ENCODE results near the gene ZNF613. TPM values are rescaled to one million over a fixed set of nuclear protein-coding genes. Genes with fewer than 3 reads are reported as not detected.

ZNF613 gene
- total RNA-seq, 4 donors from 2014 or later, result 1.0 to 12.0 (median 9.0) TPM

DNA sequence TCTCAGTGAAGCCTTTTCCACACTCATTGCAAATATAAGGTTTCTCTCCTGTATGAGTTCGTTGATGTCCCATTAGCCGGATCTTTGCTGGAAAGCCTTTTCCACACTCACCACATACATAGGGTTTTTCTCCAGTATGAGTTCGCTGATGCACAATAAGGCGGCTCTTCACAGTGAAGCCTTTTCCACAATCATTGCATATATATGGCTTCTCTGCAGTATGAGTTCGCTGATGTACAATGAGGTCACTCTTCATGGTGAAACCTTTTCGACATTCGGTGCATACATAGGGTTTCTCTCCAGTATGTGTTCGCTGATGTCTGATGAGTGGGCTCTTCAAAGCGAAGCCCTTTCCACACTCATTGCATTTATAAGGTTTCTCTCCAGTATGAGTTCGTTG is 66.2 kb downstream of the ZNF613 start:
- no peak for TF ChIP-seq CTCF (IDR thresholded peaks at IDR 0.05)
- no peak for TF ChIP-seq POLR2A (IDR thresholded peaks at IDR 0.05)
- Histone ChIP-seq H3K27me3 (no peaks in the 10 kb centered on the region), H3K4me3 (no peak overlapping the region), H3K36me3 (no peaks in the 10 kb centered on the region), H3K4me1 (no peaks in the 10 kb centered on the region), H3K27ac (no peak overlapping the region), H3K9me3 (peaks cover 0 to 69% of the 10 kb centered on the region in 2 donors)
- intact Hi-C loops (cut with DNase I; ENCODE audit: low total_unique reads), result no loop called here
- DNase-seq, result no peak

DNA sequence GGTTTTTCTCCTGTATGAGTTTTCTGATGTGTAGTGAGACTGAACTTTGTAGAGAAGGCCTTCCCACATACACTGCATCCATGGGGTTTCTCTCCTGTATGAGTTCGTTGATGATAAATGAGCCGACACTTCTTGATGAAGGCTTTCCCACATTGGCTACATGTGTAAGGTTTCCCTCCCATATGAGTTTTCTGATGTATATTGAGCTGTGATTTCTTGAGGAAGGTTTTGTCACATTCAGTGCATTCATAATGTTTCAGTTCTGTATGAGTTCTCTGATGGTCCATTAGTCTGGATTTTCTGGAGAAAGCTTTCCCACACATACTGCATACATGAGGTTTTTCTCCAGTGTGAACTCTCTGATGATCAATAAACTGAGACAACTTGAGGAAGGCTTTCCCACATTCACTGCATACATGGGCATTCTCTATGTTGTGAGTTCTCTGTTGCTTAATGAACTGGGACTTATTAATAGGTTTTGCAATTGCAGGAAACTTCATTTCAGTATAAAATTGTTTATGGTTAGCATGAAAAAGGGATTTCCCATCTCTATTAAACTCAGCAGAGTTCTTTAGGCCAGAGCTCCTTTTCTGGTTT is 66.9 kb downstream of the ZNF613 start:
- Histone ChIP-seq H3K27me3 (no peaks in the 10 kb centered on the region), H3K27ac (no peak overlapping the region), H3K36me3 (no peaks in the 10 kb centered on the region), H3K9me3 (peaks cover 0 to 76% of the 10 kb centered on the region in 2 donors), H3K4me3 (no peak overlapping the region), H3K4me1 (no peaks in the 10 kb centered on the region)
- TF ChIP-seq POLR2A (IDR thresholded peaks at IDR 0.05) (no peak), CTCF (IDR thresholded peaks at IDR 0.05) (no peak)
- DNase-seq, result no peak
- intact Hi-C loops (cut with DNase I; ENCODE audit: low total_unique reads), result no loop called here

Other genes starting within 250 kb of the ZNF613 start
- gene SPACA6, start 234.1 kb upstream of the ZNF613 start, total RNA-seq, result 100 to 1,000 TPM in 1 of 4 donors, 10 to 100 TPM in 2, 1 to 10 TPM in 1; 9.7 to 112 (median 22.5) TPM
- 1 to 10 TPM in 1 of 4 donors, under 1 TPM in 3; 0.29 to 2.0 (median 0.70) TPM for gene HAS1, start 203.5 kb upstream of the ZNF613 start, total RNA-seq
- gene FPR1, start 175.6 kb upstream of the ZNF613 start, total RNA-seq, result 10 to 100 TPM in 1 of 4 donors, 1 to 10 TPM in 2, under 1 TPM in 1; 0.51 to 58.2 (median 2.1) TPM
- gene FPR2, start 166.3 kb upstream of the ZNF613 start, total RNA-seq, result under 1 TPM in 2 of 4 donors, not detected in 2; 0.58 to 0.76 TPM
- 1 to 10 TPM in 3 of 4 donors, not detected in 1; 1.2 to 5.6 (median 1.8) TPM for gene FPR3, start 132.3 kb upstream of the ZNF613 start, total RNA-seq
- gene ZNF577, start 39.5 kb upstream of the ZNF613 start, total RNA-seq, result 10 to 100 TPM; 20.6 to 31.2 (median 25.1) TPM
- gene ZNF649, start 22.5 kb upstream of the ZNF613 start, total RNA-seq, result 10 to 100 TPM in 2 of 4 donors, 1 to 10 TPM in 2; 3.1 to 36.4 (median 14.6) TPM
- gene ZNF350, start 59.4 kb downstream of the ZNF613 start, total RNA-seq, result 10 to 100 TPM in 3 of 4 donors, 1 to 10 TPM in 1; 2.3 to 28.0 (median 15.1) TPM
- gene ZNF615, start 80.7 kb downstream of the ZNF613 start, total RNA-seq, result 10 to 100 TPM in 2 of 4 donors, 1 to 10 TPM in 2; 9.7 to 35.9 (median 15.4) TPM
- 10 to 100 TPM; 11.8 to 27.9 (median 13.7) TPM for gene ZNF614, start 100.9 kb downstream of the ZNF613 start, total RNA-seq
- 10 to 100 TPM in 3 of 4 donors, 1 to 10 TPM in 1; 9.7 to 41.8 (median 29.9) TPM for gene ZNF432, start 121.4 kb downstream of the ZNF613 start, total RNA-seq
- 10 to 100 TPM; 14.1 to 57.3 (median 41.9) TPM for gene ZNF841, start 168.3 kb downstream of the ZNF613 start, total RNA-seq
- 10 to 100 TPM in 3 of 4 donors, 1 to 10 TPM in 1; 2.4 to 27.2 (median 17.6) TPM for gene ZNF616, start 212.5 kb downstream of the ZNF613 start, total RNA-seq
- 10 to 100 TPM in 3 of 4 donors, 1 to 10 TPM in 1; 6.1 to 31.5 (median 20.3) TPM for gene ZNF836, start 244.1 kb downstream of the ZNF613 start, total RNA-seq